Peyer's patch (tissue), 4 donors: Measurements from ENCODE around the gene CNTROB. TPM values are rescaled to one million over a fixed set of nuclear protein-coding genes. Genes with fewer than 3 reads are reported as not detected.

Source experiments
- DNase-seq, 3 donors: peaks; one replicate each; pipeline ENCODE4 v3.0.0-alpha.2; 2017 to 2019
- H3K27ac ChIP-seq, 4 donors: fragments of 200-600 bp; sonication (generic); one replicate each; pipeline ENCODE4 v1.5.1; 2016 to 2019
- H3K27me3 ChIP-seq, 2 donors: fragments of 200-600 bp; sonication (generic); one replicate each; pipeline ENCODE4 v1.5.1; 2019
- H3K36me3 ChIP-seq, 3 donors: fragments of 200-600 bp; sonication (generic); one replicate each; pipeline ENCODE4 v1.5.1; 2016 to 2019
- H3K4me1 ChIP-seq, 4 donors: fragments of 200-600 bp; sonication (generic); one replicate each; pipeline ENCODE4 v1.5.1; 2016 to 2019
- H3K4me3 ChIP-seq, 4 donors: fragments of 200-600 bp; sonication (generic); 1 replicate in 3 of 4; 2 replicates in 1 of 4; pipeline ENCODE4 v1.5.1; 2016 to 2019; ENCODE audit warnings: mild to moderate bottlenecking in 1 of 4
- H3K9me3 ChIP-seq, 4 donors: fragments of 200-600 bp; sonication (generic); one replicate each; pipeline ENCODE4 v1.5.1; 2016 to 2019; ENCODE audit warnings: mild to moderate bottlenecking in 1 of 4
- CTCF ChIP-seq, 6 experiments: fragments of 450-650 bp in 4 of 6; fragments of 200-600 bp in 2 of 6; sonication (generic) in 1 of 6; IDR thresholded peaks; one replicate each; pipeline ENCODE4 v1.5.1; 2017 to 2019; ENCODE audit warnings: antibody characterized with exemption in 6 of 6, mild to moderate bottlenecking in 3 of 6, moderate library complexity in 1 of 6
- POLR2A ChIP-seq, 2 donors: fragments of 450-650 bp; IDR thresholded peaks; one replicate each; pipeline ENCODE4 v1.5.1; 2017; ENCODE audit warnings: antibody characterized with exemption in 2 of 2, mild to moderate bottlenecking in 2 of 2, moderate library complexity in 2 of 2
- total RNA-seq, 4 donors: library from RNA; depleted of rRNA; stranded (reverse); fragments of >200 nt; gene quantifications; one replicate each; pipeline ENCODE4 v1.1.0, GENCODE V29; 2016

CNTROB gene, protein sequence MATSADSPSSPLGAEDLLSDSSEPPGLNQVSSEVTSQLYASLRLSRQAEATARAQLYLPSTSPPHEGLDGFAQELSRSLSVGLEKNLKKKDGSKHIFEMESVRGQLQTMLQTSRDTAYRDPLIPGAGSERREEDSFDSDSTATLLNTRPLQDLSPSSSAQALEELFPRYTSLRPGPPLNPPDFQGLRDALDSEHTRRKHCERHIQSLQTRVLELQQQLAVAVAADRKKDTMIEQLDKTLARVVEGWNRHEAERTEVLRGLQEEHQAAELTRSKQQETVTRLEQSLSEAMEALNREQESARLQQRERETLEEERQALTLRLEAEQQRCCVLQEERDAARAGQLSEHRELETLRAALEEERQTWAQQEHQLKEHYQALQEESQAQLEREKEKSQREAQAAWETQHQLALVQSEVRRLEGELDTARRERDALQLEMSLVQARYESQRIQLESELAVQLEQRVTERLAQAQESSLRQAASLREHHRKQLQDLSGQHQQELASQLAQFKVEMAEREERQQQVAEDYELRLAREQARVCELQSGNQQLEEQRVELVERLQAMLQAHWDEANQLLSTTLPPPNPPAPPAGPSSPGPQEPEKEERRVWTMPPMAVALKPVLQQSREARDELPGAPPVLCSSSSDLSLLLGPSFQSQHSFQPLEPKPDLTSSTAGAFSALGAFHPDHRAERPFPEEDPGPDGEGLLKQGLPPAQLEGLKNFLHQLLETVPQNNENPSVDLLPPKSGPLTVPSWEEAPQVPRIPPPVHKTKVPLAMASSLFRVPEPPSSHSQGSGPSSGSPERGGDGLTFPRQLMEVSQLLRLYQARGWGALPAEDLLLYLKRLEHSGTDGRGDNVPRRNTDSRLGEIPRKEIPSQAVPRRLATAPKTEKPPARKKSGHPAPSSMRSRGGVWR
- total RNA-seq = 100 to 1,000 TPM in 1 of 4 donors, 10 to 100 TPM in 3; 30.5 to 120 (median 45.2) TPM

DNA sequence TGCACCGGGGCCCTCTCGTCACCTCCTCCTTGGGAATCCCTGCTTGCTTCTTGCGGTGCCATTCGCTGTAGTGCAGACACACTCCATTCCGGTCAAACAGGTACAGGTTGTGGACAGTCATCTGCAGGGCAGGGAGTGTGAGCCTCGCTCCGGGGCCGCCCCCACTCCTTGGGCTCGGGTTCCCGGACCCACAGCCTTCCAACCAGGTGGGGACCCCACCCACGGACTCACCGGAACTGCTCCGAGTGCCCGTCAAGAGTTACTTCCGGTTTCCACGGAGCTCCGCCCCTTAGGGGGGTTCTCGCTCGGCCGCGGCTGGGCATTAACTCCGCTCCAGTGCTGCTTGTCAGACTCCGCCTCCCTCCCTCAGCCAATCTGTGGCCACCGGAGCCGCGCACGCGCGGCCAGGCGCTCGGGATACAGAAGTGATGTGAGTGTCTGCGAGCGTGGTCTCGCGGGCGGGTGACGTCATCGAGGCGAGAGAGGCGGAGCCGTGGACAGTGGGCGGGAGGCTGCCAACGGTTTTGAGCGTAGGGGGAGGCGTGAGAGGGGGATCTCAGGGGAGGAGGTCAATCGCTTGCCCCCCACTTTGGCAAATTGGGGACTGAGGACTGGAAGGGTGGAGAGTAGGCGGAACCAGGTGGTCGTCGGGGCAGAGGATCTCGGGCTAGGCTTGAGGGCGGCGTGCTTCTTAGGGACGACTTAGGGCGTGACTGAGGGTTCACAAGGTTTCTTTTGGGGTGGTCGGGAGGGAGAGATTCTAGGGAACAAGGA is at the start of gene CNTROB, which contains the start of gene TRAPPC1:
TSS of gene CNTROB (plus strand) at position 498 of the 774 bp plus-strand sequence. CDS start 874 bp downstream, outside the sequence.
TSS of gene TRAPPC1 (minus strand) at position 238 of the 774 bp plus-strand sequence. CDS start at position 121, 117 bp downstream.
- peak; percentile 50 to 58 for TF ChIP-seq POLR2A (IDR thresholded peaks at IDR 0.05)
- peak in 1 of 6 experiments; percentile 2 for TF ChIP-seq CTCF (IDR thresholded peaks at IDR 0.05)
- H3K9me3 ChIP-seq = no peaks in the 10 kb centered on the region
- peaks cover 0 to 21% (median 12%) of the 10 kb centered on the region in 4 donors for H3K4me1 ChIP-seq
- peak; percentile 99 to 100 (median 99) for DNase-seq
- peaks cover 0 to 10% (median 0%) of the 10 kb centered on the region in 3 donors for H3K36me3 ChIP-seq
- H3K27me3 ChIP-seq = no peaks in the 10 kb centered on the region
- peak within 1 kb of the TSS; percentile 74 to 88 (median 84) for H3K27ac ChIP-seq
- H3K4me3 ChIP-seq = peak within 1 kb of the TSS; percentile 70 to 96 (median 84)

DNA sequence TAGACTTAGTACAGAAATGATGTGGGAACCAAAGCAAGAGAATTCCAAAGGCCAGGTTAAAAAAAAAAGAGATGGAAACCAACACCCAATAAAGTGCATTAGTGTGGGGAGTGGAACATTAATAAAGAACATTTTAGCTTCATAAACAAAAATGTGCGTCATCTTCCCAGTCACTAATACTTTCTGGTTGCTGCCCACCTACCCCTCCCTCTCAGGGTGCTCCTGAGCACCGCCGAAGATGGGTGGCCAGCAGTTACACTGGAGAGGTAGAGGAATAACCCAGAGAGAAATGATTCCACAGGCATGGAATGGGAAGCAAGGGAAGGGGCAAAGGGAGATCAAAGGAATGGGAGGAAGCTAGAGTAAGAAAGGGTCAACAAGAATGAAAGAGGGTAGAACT is 49.4 kb upstream of the CNTROB start:
- Histone ChIP-seq H3K4me1 (peaks cover 0 to 43% (median 4%) of the 10 kb centered on the region in 4 donors), H3K4me3 (no peak overlapping the region), H3K27me3 (no peaks in the 10 kb centered on the region), H3K9me3 (no peaks in the 10 kb centered on the region), H3K36me3 (peaks cover 0 to 18% (median 0%) of the 10 kb centered on the region in 3 donors), H3K27ac (peak overlapping the region in 1 of 4 donors; percentile 37)
- no peak for TF ChIP-seq CTCF (IDR thresholded peaks at IDR 0.05)
- TF ChIP-seq POLR2A (IDR thresholded peaks at IDR 0.05) = no peak
- DNase-seq = peak in 1 of 3 donors; percentile 40

GRCh38 chr17:7883781-7884386 is 48.1 kb upstream of the CNTROB start:
- TF ChIP-seq POLR2A (IDR thresholded peaks at IDR 0.05) (no peak), CTCF (IDR thresholded peaks at IDR 0.05) (no peak)
- Histone ChIP-seq H3K27ac (peak overlapping the region; percentile 32 to 96 (median 78)), H3K4me3 (peak overlapping the region; percentile 62 to 89 (median 82)), H3K27me3 (no peaks in the 10 kb centered on the region), H3K36me3 (peaks cover 0 to 14% (median 0%) of the 10 kb centered on the region in 3 donors), H3K9me3 (no peaks in the 10 kb centered on the region), H3K4me1 (peaks cover 0 to 55% (median 10%) of the 10 kb centered on the region in 4 donors)
- DNase-seq = peak in 1 of 3 donors; percentile 36

DNA sequence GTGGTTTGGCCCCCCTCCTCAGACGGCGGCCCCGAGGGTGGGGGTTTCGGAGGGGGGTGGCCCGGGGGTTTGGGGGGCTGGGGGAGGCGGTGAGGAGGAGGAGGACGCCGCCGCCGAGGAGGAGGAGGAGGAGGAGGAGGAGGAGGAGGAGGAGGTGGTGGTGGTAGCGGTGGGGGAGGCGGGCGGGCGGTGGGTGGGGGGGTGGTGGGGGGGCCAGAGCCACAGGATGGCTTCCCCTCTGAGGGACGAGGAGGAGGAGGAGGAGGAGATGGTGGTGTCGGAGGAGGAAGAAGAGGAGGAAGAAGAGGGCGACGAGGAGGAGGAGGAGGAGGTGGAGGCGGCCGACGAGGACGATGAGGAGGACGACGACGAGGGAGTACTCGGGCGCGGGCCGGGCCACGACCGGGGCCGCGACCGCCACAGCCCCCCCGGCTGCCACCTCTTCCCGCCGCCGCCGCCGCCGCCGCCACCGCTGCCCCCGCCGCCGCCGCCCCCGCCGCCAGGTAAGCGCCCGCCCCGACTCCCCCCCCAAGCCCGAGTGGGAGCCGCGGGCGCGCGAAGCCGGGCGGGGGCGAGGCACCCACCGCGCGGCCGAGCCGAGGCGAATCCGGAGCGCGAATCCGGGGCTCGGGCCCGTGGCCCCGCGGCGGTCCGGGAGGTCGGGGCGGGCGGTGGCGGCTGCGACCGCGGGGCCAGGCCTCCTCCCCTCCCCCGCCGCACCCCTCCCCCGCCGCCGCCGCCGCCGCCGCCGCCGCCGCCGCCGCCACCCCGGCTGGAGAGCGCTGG is 47.2 kb upstream of the CNTROB start:
- Histone ChIP-seq H3K4me1 (peaks cover 0 to 64% (median 12%) of the 10 kb centered on the region in 4 donors), H3K27me3 (no peaks in the 10 kb centered on the region), H3K27ac (peak overlapping the region; percentile 89 to 96 (median 94)), H3K9me3 (no peaks in the 10 kb centered on the region), H3K4me3 (peak overlapping the region; percentile 62 to 89 (median 82)), H3K36me3 (peaks cover 0 to 8% (median 0%) of the 10 kb centered on the region in 3 donors)
- DNase-seq = peak; percentile 22 to 65 (median 50)
- TF ChIP-seq POLR2A (IDR thresholded peaks at IDR 0.05) = no peak
- no peak for TF ChIP-seq CTCF (IDR thresholded peaks at IDR 0.05)
